HL-60 (cell line): ENCODE data around the gene CHRNB1.

Experiments used
- DNase-seq, 2 experiments: peaks; one replicate each; pipeline ENCODE4 v3.0.0-alpha.2; 2010 to 2020; ENCODE audit warnings: low read depth in 1 of 2, low spot score in 1 of 2
- H3K27ac ChIP-seq: fragments of 250-450 bp; sonication (Bioruptor Pico); replicated peaks from 2 replicates; pipeline ENCODE4 v1.5.1; 2020; ENCODE audit warnings: mild to moderate bottlenecking, moderate library complexity
- H3K27me3 ChIP-seq: fragments of 250-450 bp; sonication (Bioruptor Pico); 2 replicates; pipeline ENCODE4 v1.5.1; 2021; ENCODE audit warnings: mild to moderate bottlenecking, moderate library complexity; ENCODE audit not compliant: insufficient read depth, poor library complexity, severe bottlenecking
- H3K4me3 ChIP-seq: replicated peaks from 2 replicates; pipeline ENCODE4 v1.5.1; 2011; ENCODE audit warnings: mild to moderate bottlenecking, control low read depth, low read length; ENCODE audit not compliant: insufficient read depth
- CTCF ChIP-seq: IDR thresholded peaks from one replicate; pipeline ENCODE4 v1.5.1; 2011; ENCODE audit warnings: low read length, control low read depth, inconsistent platforms; ENCODE audit not compliant: insufficient read depth
- GABPA ChIP-seq: IDR thresholded peaks from 2 replicates; pipeline ENCODE4 v1.6.1; 2012; ENCODE audit warnings: low read depth
- POLR2AphosphoS5 ChIP-seq: IDR thresholded peaks from 2 replicates; pipeline ENCODE4 v1.6.1; 2012; ENCODE audit warnings: low read depth
- REST ChIP-seq: IDR thresholded peaks from 2 replicates; pipeline ENCODE4 v1.6.1; 2012; ENCODE audit warnings: low read depth; ENCODE audit not compliant: insufficient replicate concordance
- SPI1 ChIP-seq: IDR thresholded peaks from 2 replicates; pipeline ENCODE4 v1.6.1; 2012; ENCODE audit warnings: low read depth, mild to moderate bottlenecking, borderline replicate concordance

Gene CHRNB1

GRCh38 chr17:7466318-7466638 lies 21.4 kb downstream of the CHRNB1 start:
- Histone ChIP-seq H3K27ac (no peak overlapping the region), H3K4me3 (no peak overlapping the region), H3K27me3 (no peaks in the 10 kb centered on the region)
- TF ChIP-seq REST (no peak), GABPA (no peak), POLR2AphosphoS5 (no peak), CTCF (no peak), SPI1 (no peak)
- no peak for DNase-seq

DNA sequence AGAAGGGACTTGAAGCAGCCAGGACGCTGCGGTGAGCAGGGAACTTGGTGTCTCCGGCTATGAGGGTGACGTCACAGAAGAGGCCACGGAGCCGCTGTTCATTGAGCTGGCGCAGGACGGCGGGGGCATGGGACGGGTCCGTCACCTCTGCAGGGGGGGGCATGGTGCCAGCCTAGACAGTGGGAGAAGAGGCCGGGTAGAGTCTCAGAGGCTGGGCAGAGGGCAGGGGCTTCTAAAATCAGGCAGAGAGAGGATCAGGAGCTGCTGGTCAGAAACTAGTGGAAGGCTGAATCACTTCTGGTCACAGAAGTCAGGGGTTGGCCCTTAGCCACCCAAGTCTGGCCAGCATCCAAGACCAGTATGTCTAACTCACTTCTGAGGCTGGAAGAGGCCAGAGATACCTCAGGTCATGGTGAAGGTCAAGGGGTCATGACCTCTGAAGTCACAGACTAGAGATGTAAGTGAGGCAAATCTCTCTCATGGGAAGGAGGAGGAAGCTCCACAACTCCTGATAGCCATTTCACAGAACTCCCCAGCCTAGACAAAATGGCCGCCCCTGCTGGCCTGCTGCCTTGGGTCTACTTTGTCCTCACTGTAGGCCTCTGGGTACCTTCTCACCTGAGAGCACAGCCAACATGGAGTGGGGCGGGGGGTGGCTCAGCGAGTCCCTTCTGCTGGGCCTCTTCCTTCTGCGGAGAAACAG lies 21.9 kb downstream of the CHRNB1 start:
- Histone ChIP-seq H3K27ac (peak overlapping the region; percentile 22; the same call in 1 of the 2 replicates), H3K4me3 (no peak overlapping the region), H3K27me3 (no peaks in the 10 kb centered on the region)
- TF ChIP-seq SPI1, result no peak
- TF ChIP-seq REST, result no peak
- no peak for TF ChIP-seq GABPA
- TF ChIP-seq CTCF, result no peak
- no peak for TF ChIP-seq POLR2AphosphoS5
- DNase-seq, result peak in 1 of 2 experiments; percentile 11

- no peak for DNase-seq
- Histone ChIP-seq H3K4me3 (no peak overlapping the region), H3K27ac (no peak overlapping the region), H3K27me3 (no peaks in the 10 kb centered on the region)
- TF ChIP-seq SPI1 (no peak), POLR2AphosphoS5 (no peak), CTCF (no peak), GABPA (no peak), REST (no peak)
These were observed 22.6 kb downstream of the CHRNB1 start for GRCh38 chr17:7467498-7467897.
